Neuronal stem cell (in vitro differentiated cells): ENCODE results near the gene GFPT2.
A peak's percentile ranks its signal among the peaks of the same experiment; 100 is the strongest.

Experiments
- DNase-seq: peaks from one replicate; pipeline ENCODE4 v3.0.0-alpha.2; 2013; ENCODE audit warnings: low spot score
- H2AFZ ChIP-seq: one replicate; pipeline ENCODE4 v1.6.1; 2013; ENCODE audit warnings: mild to moderate bottlenecking, low read length, inconsistent platforms
- H2AK5ac ChIP-seq: 2 replicates; pipeline ENCODE4 v1.6.1; 2013; ENCODE audit warnings: low read depth, mild to moderate bottlenecking, inconsistent platforms, low read length, moderate library complexity, mixed read lengths
- H2BK120ac ChIP-seq: 2 replicates; pipeline ENCODE4 v1.6.1; 2013; ENCODE audit warnings: low read depth, mild to moderate bottlenecking, inconsistent platforms, low read length, moderate library complexity, mixed read lengths
- H2BK12ac ChIP-seq: one replicate; pipeline ENCODE4 v1.6.1; 2013; ENCODE audit warnings: low read length, inconsistent platforms
- H2BK15ac ChIP-seq: 2 replicates; pipeline ENCODE4 v1.6.1; 2013; ENCODE audit warnings: mild to moderate bottlenecking, low read length, inconsistent platforms, mixed read lengths
- H2BK5ac ChIP-seq: one replicate; pipeline ENCODE4 v1.6.1; 2013; ENCODE audit warnings: inconsistent platforms, mild to moderate bottlenecking, low read length, moderate library complexity
- H3K14ac ChIP-seq: one replicate; pipeline ENCODE4 v1.6.1; 2013; ENCODE audit warnings: low read length, inconsistent platforms
- H3K18ac ChIP-seq: 2 replicates; pipeline ENCODE4 v1.6.1; 2013; ENCODE audit warnings: low read length, inconsistent platforms
- H3K23ac ChIP-seq: 2 replicates; pipeline ENCODE4 v1.6.1; 2013; ENCODE audit warnings: low read depth, mild to moderate bottlenecking, mixed read lengths, low read length, inconsistent platforms; ENCODE audit not compliant: poor library complexity
- H3K27ac ChIP-seq: replicated peaks from 3 replicates; pipeline ENCODE4 v1.5.1; 2013; ENCODE audit warnings: low read length, inconsistent platforms
- H3K27me3 ChIP-seq, 3 experiments: 2 replicates each; pipeline ENCODE4 v1.6.1; 2013; ENCODE audit warnings: low read length in 3 of 3, mild to moderate bottlenecking in 2 of 3, inconsistent platforms in 1 of 3, low read depth in 1 of 3, mixed read lengths in 1 of 3, moderate library complexity in 1 of 3; ENCODE audit not compliant: control insufficient read depth in 3 of 3, insufficient read depth in 3 of 3
- H3K36me3 ChIP-seq, 2 donors: replicated peaks in 1 of 2; 2 replicates each; pipeline ENCODE4 v1.6.1; 2013; ENCODE audit warnings: low read length in 2 of 2; ENCODE audit not compliant: control insufficient read depth in 2 of 2, insufficient read depth in 2 of 2
- H3K4ac ChIP-seq: 2 replicates; pipeline ENCODE4 v1.6.1; 2013; ENCODE audit warnings: inconsistent platforms, mild to moderate bottlenecking, low read length, moderate library complexity
- H3K4me1 ChIP-seq, 2 donors: 1 replicate in 1 of 2; 2 replicates in 1 of 2; pipeline ENCODE4 v1.6.1; 2013; ENCODE audit warnings: low read length in 2 of 2, low read depth in 1 of 2; ENCODE audit not compliant: control insufficient read depth in 2 of 2, insufficient read depth in 1 of 2
- H3K4me2 ChIP-seq: one replicate; pipeline ENCODE4 v1.6.1; 2013; ENCODE audit warnings: mild to moderate bottlenecking, low read length, inconsistent platforms; ENCODE audit not compliant: insufficient read depth, poor library complexity, severe bottlenecking
- H3K4me3 ChIP-seq, 2 donors: 2 replicates each; pipeline ENCODE4 v1.5.1; 2013; ENCODE audit warnings: low read length in 2 of 2, mild to moderate bottlenecking in 2 of 2, inconsistent platforms in 1 of 2, moderate library complexity in 1 of 2
- H3K79me1 ChIP-seq: one replicate; pipeline ENCODE4 v1.6.1; 2013; ENCODE audit warnings: low read depth, mild to moderate bottlenecking, inconsistent platforms, low read length, moderate library complexity
- H3K9ac ChIP-seq: one replicate; pipeline ENCODE4 v1.6.1; 2013; ENCODE audit warnings: mild to moderate bottlenecking, low read depth, low read length, inconsistent platforms; ENCODE audit not compliant: poor library complexity
- H3K9me3 ChIP-seq, 2 donors: replicated peaks in 1 of 2; 2 replicates each; pipeline versions ENCODE3 to v1.6.1; 2013; ENCODE audit warnings: low read length in 2 of 2, mild to moderate bottlenecking in 2 of 2, inconsistent platforms in 1 of 2, low read depth in 1 of 2, mixed read lengths in 1 of 2, moderate library complexity in 1 of 2; ENCODE audit not compliant: control insufficient read depth in 2 of 2, insufficient read depth in 1 of 2
- H4K8ac ChIP-seq: one replicate; pipeline ENCODE4 v1.6.1; 2013; ENCODE audit warnings: low read depth, mild to moderate bottlenecking, inconsistent platforms, low read length, moderate library complexity
- H4K91ac ChIP-seq: one replicate; pipeline ENCODE4 v1.6.1; 2013; ENCODE audit warnings: low read length, low read depth, mild to moderate bottlenecking, inconsistent platforms; ENCODE audit not compliant: poor library complexity
- WGBS, 2 donors: extraction: QIAGEN DNeasy Blood & Tissue Kit; methylation state at CpG; one replicate each; pipeline ENCODE4 v1.1.7; 2013; ENCODE audit warnings: missing lambda C conversion rate in 2 of 2, mixed read lengths in 1 of 2; ENCODE audit not compliant: insufficient read length in 2 of 2, insufficient replicate concordance in 1 of 2; ENCODE audit errors: extremely low coverage in 2 of 2; 5-methylcytosine and 5-hydroxymethylcytosine counted together

The GFPT2 gene

GRCh38 chr5:180367991-180368390 lies 14.9 kb upstream of the GFPT2 start:
- H3K9me3 ChIP-seq = no peaks in the 10 kb centered on the region
- no peak overlapping the region for H3K4ac ChIP-seq
- no peak overlapping the region for H3K9ac ChIP-seq
- H2AK5ac ChIP-seq = peak overlapping the region; percentile 36
- peak overlapping the region; percentile 6 for H2BK12ac ChIP-seq
- H3K27ac ChIP-seq = no peak overlapping the region
- H2BK15ac ChIP-seq = no peak overlapping the region
- H3K14ac ChIP-seq = peak overlapping the region; percentile 38
- no peak overlapping the region for H2BK120ac ChIP-seq
- H3K23ac ChIP-seq = no peak overlapping the region
- no peak overlapping the region for H2AFZ ChIP-seq
- H3K4me1 ChIP-seq = no peaks in the 10 kb centered on the region
- peak overlapping the region; percentile 3 for H2BK5ac ChIP-seq
- H3K18ac ChIP-seq = no peak overlapping the region
- no peak overlapping the region for H3K4me2 ChIP-seq
- WGBS, 2 donors = no CpG with 5 or more reads among the region's 4 CpGs
- H4K8ac ChIP-seq = no peak overlapping the region
- H3K27me3 ChIP-seq = peaks cover 0 to 15% (median 0%) of the 10 kb centered on the region in 3 experiments
- no peaks in the 10 kb centered on the region for H3K36me3 ChIP-seq
- no peak overlapping the region for H3K4me3 ChIP-seq
- H4K91ac ChIP-seq = no peak overlapping the region
- H3K79me1 ChIP-seq = peaks cover 2% of the 10 kb centered on the region
- DNase-seq = no peak

DNA sequence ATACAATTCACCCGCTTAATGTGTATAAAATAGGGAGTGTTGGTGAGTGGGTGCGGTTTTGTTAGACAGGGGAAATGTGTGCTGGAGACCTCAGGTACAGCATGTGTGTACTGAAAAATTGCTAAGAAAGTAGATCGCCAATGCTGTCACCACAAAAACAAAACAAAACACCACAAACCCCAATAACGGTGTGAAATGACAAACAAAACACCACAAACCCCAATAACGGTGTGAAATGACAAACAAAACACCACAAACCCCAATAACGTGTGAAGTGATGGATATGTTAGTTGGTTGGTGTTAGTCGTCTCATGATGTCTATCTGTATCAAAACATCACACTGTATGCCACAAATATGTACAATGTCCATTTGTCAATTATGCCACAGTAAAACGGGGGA lies 14.2 kb upstream of the GFPT2 start:
- H4K8ac ChIP-seq = no peak overlapping the region
- H3K27me3 ChIP-seq = peaks cover 0 to 15% (median 0%) of the 10 kb centered on the region in 3 experiments
- H3K4me2 ChIP-seq = no peak overlapping the region

DNA sequence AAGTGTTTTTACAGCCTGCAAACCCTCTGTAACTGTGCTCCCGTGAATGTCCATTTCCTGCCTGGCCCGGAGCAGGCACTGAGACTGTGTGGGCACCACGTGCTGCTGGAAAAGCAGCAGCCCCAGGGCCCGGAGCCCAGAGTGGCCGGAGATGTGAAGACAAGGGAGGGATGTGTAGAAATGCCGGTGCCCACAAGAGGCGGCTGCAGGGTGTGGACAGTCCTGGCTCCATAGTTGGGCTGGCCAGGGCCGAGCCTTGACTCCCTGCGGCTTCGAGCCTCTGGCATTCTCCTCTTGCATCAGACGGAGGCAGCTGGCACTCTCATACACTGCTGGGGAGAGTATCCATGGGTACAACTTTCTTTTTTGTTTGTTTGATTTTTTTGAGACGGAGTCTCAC lies 13.2 kb upstream of the GFPT2 start:
- Histone ChIP-seq H2BK12ac (no peak overlapping the region), H3K4ac (no peak overlapping the region), H3K9ac (no peak overlapping the region), H3K4me3 (no peak overlapping the region), H3K4me1 (no peaks in the 10 kb centered on the region), H2AK5ac (no peak overlapping the region), H3K79me1 (peaks cover 2% of the 10 kb centered on the region), H2AFZ (peak overlapping the region; percentile 51), H3K14ac (no peak overlapping the region), H4K91ac (no peak overlapping the region), H3K27ac (no peak overlapping the region), H2BK5ac (no peak overlapping the region), H4K8ac (no peak overlapping the region), H3K27me3 (peaks cover 0 to 15% (median 0%) of the 10 kb centered on the region in 3 experiments), H2BK120ac (no peak overlapping the region), H2BK15ac (no peak overlapping the region), H3K18ac (peak overlapping the region; percentile 16), H3K23ac (no peak overlapping the region), H3K9me3 (no peaks in the 10 kb centered on the region), H3K4me2 (no peak overlapping the region), H3K36me3 (no peaks in the 10 kb centered on the region)
- no CpG with 5 or more reads among the region's 12 CpGs for WGBS, 2 donors
- no peak for DNase-seq

More for the DNA sequence above, 14.2 kb upstream of the GFPT2 start:
- Histone ChIP-seq H2AFZ (no peak overlapping the region), H3K9ac (no peak overlapping the region), H2BK12ac (no peak overlapping the region), H3K18ac (no peak overlapping the region), H3K9me3 (no peaks in the 10 kb centered on the region), H3K4me3 (no peak overlapping the region), H2AK5ac (no peak overlapping the region), H3K36me3 (no peaks in the 10 kb centered on the region), H3K4me1 (no peaks in the 10 kb centered on the region), H2BK15ac (no peak overlapping the region), H2BK120ac (no peak overlapping the region), H3K23ac (no peak overlapping the region), H2BK5ac (no peak overlapping the region), H3K14ac (no peak overlapping the region), H4K91ac (no peak overlapping the region), H3K4ac (no peak overlapping the region), H3K79me1 (peaks cover 2% of the 10 kb centered on the region), H3K27ac (no peak overlapping the region)
- DNase-seq = no peak
- no CpG with 5 or more reads among the region's 8 CpGs for WGBS, 2 donors

DNA sequence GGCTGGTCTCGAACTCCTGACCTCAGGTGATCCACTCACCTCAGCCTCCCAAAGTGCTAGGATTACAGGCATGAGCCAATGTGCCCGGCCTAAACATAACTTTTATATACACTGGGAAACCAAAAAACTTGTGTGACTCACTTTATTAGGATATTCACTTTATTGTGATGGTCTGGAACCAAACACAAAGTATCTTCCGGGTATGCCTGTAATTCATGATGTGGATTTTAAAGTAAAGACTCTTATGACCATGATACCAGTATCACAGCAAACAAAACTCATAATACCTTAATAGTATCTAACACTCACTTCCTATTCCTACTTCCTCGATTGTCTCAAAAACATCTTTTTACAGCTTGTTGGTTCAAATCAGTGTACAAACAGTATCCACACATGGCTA lies 12.7 kb upstream of the GFPT2 start:
- 100% methylated on average over 1 of the region's 4 CpGs; no CpG with 5 or more reads in 1 of the 2 donors for whole genome bisulfite sequencing, 2 donors
- Histone ChIP-seq H3K9ac (no peak overlapping the region), H2BK120ac (no peak overlapping the region), H3K18ac (no peak overlapping the region), H3K23ac (no peak overlapping the region), H4K91ac (no peak overlapping the region), H3K4me2 (no peak overlapping the region), H4K8ac (no peak overlapping the region), H2AK5ac (no peak overlapping the region), H3K9me3 (no peaks in the 10 kb centered on the region), H3K14ac (no peak overlapping the region), H3K36me3 (no peaks in the 10 kb centered on the region), H3K4me3 (no peak overlapping the region), H2AFZ (peak overlapping the region; percentile 51), H2BK15ac (no peak overlapping the region), H2BK12ac (no peak overlapping the region), H3K4ac (no peak overlapping the region), H3K79me1 (peaks cover 2% of the 10 kb centered on the region), H2BK5ac (no peak overlapping the region), H3K4me1 (no peaks in the 10 kb centered on the region), H3K27ac (no peak overlapping the region), H3K27me3 (peaks cover 0 to 15% (median 0%) of the 10 kb centered on the region in 3 experiments)
- no peak for DNase-seq
